Progenitor cell of endocrine pancreas (in vitro differentiated cells): ENCODE measurements around the gene OSBPL10. TPM values are rescaled to one million over a fixed set of nuclear protein-coding genes. Genes with fewer than 3 reads are reported as not detected.
A peak's percentile ranks its signal among the peaks of the same experiment; 100 is the strongest.

ENCODE experiments used
- DNase-seq: peaks from one replicate; pipeline ENCODE4 v3.0.0; 2021; ENCODE audit warnings: low spot score; ENCODE audit not compliant: unreplicated experiment
- H3K27ac Mint-ChIP-seq: 2 replicates; pipeline ENCODE4 v1.8.0; 2021; ENCODE audit warnings: mild to moderate bottlenecking, moderate library complexity, mixed read lengths
- H3K27me3 Mint-ChIP-seq: 2 replicates; pipeline ENCODE4 v1.8.0; 2021; ENCODE audit warnings: mixed read lengths
- H3K36me3 Mint-ChIP-seq: 2 replicates; pipeline ENCODE4 v1.8.0; 2022; ENCODE audit warnings: mixed read lengths; ENCODE audit not compliant: insufficient read depth
- H3K4me1 Mint-ChIP-seq: 2 replicates; pipeline ENCODE4 v1.8.0; 2021; ENCODE audit warnings: low read depth, mixed read lengths
- H3K4me3 Mint-ChIP-seq: 2 replicates; pipeline ENCODE4 v1.8.0; 2021; ENCODE audit warnings: low read depth, mild to moderate bottlenecking, moderate library complexity, mixed read lengths
- H3K9me3 Mint-ChIP-seq: 2 replicates; pipeline ENCODE4 v1.8.0; 2021; ENCODE audit warnings: low read depth, mixed read lengths
- CTCF ChIP-seq: fragments of 200-600 bp; sonication (generic); IDR thresholded peaks from one replicate; pipeline ENCODE4 v1.5.0; 2021; ENCODE audit warnings: antibody characterized with exemption, mild to moderate bottlenecking; ENCODE audit not compliant: unreplicated experiment
- total RNA-seq: library from RNA; stranded (reverse); gene quantifications from 2 replicates; pipeline ENCODE4 v1.2.1, GENCODE V29; 2021

Gene OSBPL10
- total RNA-seq, 1 donor from 2014 or later = 25.2 TPM

- Mint-ChIP-seq H3K9me3 (peaks cover 5% of the 10 kb centered on the region), H3K4me3 (no peak overlapping the region), H3K27me3 (no peaks in the 10 kb centered on the region), H3K4me1 (peaks cover 7% of the 10 kb centered on the region), H3K27ac (peak overlapping the region; percentile 25), H3K36me3 (no peaks in the 10 kb centered on the region)
- no peak for DNase-seq
- TF ChIP-seq CTCF = no peak
These were observed 240.7 kb downstream of the OSBPL10 start for GRCh38 chr3:31740397-31740796.

GRCh38 chr3:31738412-31738811 is 242.7 kb downstream of the OSBPL10 start:
- no peaks in the 10 kb centered on the region for H3K36me3 Mint-ChIP-seq
- peaks cover 5% of the 10 kb centered on the region for H3K9me3 Mint-ChIP-seq
- H3K27me3 Mint-ChIP-seq = no peaks in the 10 kb centered on the region
- H3K27ac Mint-ChIP-seq = no peak overlapping the region
- no peak for TF ChIP-seq CTCF
- H3K4me3 Mint-ChIP-seq = no peak overlapping the region
- DNase-seq = no peak
- peaks cover 1% of the 10 kb centered on the region for H3K4me1 Mint-ChIP-seq

- no peaks in the 10 kb centered on the region for H3K27me3 Mint-ChIP-seq
- H3K4me3 Mint-ChIP-seq = no peak overlapping the region
- no peak overlapping the region for H3K27ac Mint-ChIP-seq
- DNase-seq = no peak
- H3K36me3 Mint-ChIP-seq = no peaks in the 10 kb centered on the region
- TF ChIP-seq CTCF = no peak
- H3K4me1 Mint-ChIP-seq = no peaks in the 10 kb centered on the region
- H3K9me3 Mint-ChIP-seq = peaks cover 5% of the 10 kb centered on the region
These were observed 245.4 kb downstream of the OSBPL10 start for GRCh38 chr3:31735667-31736066.

- Mint-ChIP-seq H3K4me3 (no peak overlapping the region), H3K4me1 (peaks cover 2% of the 10 kb centered on the region), H3K27ac (no peak overlapping the region), H3K27me3 (no peaks in the 10 kb centered on the region), H3K9me3 (peaks cover 5% of the 10 kb centered on the region), H3K36me3 (no peaks in the 10 kb centered on the region)
- DNase-seq = no peak
- no peak for TF ChIP-seq CTCF
These were observed 247.8 kb downstream of the OSBPL10 start for GRCh38 chr3:31733234-31733667.

- Mint-ChIP-seq H3K4me3 (no peak overlapping the region), H3K27ac (no peak overlapping the region), H3K27me3 (no peaks in the 10 kb centered on the region), H3K9me3 (peaks cover 5% of the 10 kb centered on the region), H3K4me1 (peaks cover 4% of the 10 kb centered on the region), H3K36me3 (no peaks in the 10 kb centered on the region)
- DNase-seq = no peak
- no peak for TF ChIP-seq CTCF
These were observed 248.5 kb downstream of the OSBPL10 start for GRCh38 chr3:31732548-31732947.
